Pons (tissue), 1 donor: ENCODE data around the gene NPB.

Experiments
- DNase-seq: peaks from one replicate; pipeline ENCODE4 v3.0.0-alpha.2; 2016; ENCODE audit warnings: low spot score

The NPB gene

DNA sequence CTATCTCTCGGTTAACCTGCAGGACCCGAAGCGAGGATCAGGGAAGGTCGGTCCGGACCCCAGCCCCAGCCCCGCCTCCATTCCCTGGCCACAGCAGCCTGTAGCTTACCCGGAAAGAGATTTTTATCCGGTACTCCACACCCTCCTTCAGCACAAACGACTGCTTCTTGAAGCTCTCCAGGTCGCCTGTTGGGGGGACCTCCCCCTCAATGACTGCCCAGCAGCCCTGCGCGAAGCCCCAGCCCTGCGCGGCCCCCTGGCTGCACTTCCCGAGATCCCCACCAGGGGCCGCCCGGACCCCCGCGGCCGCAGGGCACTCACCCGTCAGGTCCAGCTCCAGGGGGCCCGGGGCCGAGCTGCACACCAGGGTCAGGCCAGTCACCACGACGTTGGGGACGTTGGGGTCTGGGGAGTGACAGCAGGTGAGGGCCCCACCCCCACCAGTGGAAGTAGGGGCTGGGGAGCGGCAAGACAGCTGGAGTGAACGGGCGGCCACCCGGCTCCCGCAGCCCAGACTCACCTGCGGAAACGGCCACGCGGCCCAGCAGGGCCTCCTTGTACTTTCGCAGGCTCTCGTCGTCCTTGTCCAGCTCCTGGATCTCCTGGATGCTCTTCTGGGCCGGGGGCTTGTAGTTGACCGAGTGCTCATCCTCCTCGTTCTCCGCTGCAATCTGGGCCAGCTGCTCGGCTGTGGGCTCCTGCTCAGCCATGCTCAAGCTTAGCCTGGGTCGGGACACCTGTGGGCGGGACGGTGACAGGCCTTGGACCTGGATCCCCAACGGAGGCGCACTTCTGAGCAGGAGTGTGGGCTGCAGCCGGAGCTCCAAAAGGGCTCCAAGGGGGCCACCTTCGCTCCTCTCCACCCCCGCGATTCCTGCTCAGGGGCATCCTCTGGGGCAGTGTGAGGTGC lies 32.6 kb upstream of the NPB start:
- DNase-seq: no peak

DNA sequence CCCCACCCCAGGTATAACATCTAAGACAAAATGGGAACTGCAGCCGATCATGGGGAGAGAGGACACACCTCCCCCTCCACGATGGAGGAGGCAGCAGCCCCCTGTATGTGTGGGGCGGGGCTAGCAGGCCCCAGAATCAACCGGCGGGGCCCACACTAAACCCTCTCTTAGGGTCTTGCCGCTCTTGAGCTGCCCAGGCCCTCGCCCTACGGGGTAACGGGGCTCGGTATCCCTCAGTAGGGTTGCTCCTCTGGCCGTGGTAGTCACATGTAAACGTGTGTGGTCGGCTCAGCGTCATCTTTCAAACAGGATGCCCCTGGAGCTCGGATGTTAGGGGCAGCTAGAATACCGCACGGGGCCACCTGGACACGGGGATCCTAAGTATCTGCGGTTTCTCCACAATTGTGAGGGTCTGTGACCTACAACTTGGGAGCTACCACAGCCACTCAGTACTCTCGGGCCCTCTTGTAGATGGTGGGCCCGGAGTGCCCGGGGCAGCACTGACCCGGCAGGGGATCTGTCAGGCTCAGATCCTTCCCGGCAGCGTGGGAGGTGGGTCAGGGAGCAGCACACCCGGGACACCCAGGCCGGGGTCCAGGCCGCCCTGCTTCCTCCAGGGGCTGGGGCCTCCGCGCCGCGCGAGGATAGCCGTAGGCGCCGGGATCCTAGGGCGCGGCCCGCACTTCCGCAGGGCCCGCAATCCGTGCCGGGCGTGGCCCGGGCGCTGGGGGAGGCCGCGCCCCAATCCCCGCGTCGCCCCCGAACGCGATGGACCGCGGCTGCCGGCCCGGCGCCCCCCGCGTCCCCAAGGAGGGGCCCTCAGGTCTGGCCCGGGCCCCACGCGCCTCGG lies 31.7 kb upstream of the NPB start:
- DNase-seq: no peak

DNA sequence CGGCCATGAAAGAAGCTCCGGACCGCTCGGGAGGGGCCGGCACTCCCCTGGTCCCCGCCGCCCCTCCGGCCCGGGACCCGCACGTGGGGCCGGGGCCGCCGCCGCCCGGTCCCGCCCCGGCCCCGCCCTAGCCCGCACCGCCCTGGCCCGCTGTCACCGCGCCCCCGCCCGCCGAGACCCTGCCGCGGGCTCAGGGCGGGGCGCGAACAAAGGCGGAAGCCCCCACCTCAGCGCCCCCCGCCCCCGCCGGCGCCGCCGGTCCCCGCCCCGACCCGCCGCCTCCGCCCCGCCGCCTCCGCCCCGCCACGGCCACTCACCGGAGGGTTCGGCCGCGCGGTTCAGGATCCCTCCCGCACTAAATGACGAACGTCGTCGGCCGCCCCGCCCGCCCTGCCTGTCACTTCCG lies 31.1 kb upstream of the NPB start, which contains the start of gene ARHGDIA:
Gene ARHGDIA (minus strand): TSS at position 357 of the 406 bp plus-strand sequence. CDS start 1,407 bp downstream, outside the sequence.
- DNase-seq: no peak

DNA sequence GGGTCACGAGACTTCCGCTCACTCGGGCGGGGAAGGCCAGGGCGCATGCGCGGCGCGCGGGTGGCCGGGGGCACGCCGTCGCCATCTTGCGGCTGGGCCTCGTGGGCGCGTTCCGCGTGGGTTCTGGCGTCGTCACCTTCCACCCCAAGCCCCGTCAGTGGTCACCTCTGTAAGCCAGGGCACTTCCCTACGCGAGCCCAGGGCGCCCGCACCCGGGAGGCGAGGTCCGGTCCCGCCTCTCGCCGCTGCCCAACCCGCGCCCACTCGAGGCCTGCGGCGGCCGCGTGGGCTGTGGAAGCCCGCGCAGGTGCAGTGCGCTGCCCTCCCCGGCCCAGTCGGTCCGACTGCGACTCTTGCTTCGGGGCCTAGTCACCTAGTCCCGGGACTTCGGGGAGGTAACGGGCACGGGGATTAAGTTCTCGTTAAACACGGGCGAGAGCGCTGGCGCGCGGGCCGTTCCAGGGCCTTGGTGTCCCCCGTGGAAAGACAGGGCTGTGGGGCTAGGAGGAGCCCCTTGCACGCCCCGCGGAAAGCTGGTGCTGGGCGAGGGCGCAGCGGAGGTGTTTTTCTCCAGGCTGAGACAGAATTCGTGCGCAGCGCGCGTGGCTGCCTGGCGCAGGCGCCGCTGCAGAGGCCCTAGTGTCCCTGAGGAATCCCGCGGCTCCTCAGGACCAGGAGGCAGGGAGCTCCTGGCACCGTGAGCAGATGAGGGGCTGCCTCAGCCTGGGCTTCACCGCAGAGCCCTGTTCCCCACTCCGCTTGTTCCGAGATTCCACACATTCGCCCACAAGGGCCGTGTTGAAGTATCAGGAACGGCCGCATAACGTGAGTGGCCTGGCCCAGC lies 30.4 kb upstream of the NPB start:
- peak; percentile 74 for DNase-seq

GRCh38 chr17:81877569-81877968 lies 24.5 kb upstream of the NPB start:
- DNase-seq: no peak

GRCh38 chr17:81878294-81878693 lies 23.7 kb upstream of the NPB start:
- DNase-seq: no peak

DNA sequence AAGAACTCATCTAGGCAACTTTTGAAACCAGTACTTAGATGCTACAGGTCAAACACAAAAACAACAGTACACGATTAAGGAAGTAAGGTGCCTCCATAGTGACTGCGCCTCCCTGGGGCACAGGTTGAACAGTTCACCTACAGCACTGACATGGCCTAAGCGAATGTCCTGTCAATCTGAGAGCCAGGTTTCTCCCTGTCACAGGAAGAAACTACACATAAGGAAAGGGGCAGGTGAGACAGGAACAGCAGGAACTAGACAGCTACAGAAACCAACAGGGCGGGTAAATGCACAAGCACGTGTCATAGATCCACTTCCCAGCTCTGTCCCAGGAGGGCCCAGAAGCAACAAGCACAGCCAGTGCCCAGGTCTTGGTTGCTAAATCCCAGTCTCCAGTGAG lies 22.9 kb upstream of the NPB start:
- DNase-seq: no peak

DNA sequence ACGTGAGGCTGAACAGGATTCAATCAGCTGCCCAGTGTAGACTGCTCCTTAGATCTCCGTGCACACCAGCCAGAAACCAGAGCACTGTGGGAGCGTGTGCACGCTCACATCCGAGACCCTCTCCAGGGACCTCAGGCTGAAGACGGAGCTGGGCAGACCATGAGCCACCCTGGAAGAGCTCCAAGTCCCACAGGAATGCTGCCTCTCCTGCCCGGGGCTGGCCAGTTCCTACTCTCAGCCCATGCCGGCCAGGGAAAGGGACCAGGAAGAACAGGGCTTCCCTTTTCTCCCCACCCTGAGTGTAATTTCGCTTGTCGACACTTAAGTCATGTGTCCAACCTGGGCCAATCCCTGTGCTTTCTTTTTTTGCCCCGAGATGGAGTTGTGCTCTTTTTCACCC lies 17.5 kb upstream of the NPB start:
- DNase-seq: no peak

DNA sequence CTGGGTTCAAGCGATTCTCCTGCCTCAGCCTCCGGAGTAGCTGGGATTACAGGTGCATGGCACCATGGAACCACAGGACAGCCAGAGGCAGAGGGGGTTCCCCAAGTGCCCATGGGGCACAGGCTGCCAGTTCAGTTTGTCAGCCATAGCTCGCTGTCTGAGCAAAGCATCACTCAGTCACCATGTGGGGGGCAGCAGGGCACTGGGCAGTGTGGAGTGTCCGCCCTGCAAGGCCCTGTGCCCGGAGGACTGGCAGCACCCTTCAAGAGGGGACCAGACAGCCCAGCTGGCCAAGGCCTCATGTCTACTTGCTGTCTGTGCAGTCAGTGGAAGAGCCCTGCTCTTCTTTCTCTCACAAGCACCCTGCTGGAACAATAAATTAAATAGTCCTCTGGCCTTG lies 17.1 kb upstream of the NPB start:
- DNase-seq: no peak

- no peak for DNase-seq
Measured at GRCh38 chr17:81885454-81885853, 16.6 kb upstream of the NPB start.

- no peak for DNase-seq
Measured at GRCh38 chr17:81885869-81886548, 16.0 kb upstream of the NPB start.

GRCh38 chr17:81888105-81888987 lies 13.7 kb upstream of the NPB start:
- no peak for DNase-seq

- DNase-seq: no peak
Measured at GRCh38 chr17:81888988-81889595, 12.9 kb upstream of the NPB start.

DNA sequence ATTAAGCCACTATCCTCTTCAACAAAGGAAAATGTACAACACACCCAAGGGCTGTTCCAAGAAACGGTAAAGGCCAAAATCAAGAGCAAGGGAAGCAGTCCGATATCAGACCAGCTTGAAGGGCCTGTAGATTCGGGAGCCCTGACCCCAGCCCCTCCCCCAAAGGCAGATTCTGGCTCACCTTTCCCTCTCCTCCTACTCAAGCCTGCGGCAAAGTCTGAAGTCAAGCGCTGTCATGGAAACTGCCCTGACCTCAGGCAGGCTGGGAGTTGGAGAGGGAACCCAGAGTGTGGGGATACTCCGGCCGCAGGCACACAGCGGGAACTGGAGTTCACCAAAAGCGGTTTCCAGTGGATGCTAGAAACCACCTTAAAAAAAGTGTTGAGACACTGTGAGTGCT lies 12.4 kb upstream of the NPB start:
- no peak for DNase-seq

GRCh38 chr17:81890447-81891302 lies 11.4 kb upstream of the NPB start:
- no peak for DNase-seq

GRCh38 chr17:81891303-81891552 lies 10.8 kb upstream of the NPB start:
- DNase-seq: no peak

GRCh38 chr17:81895400-81895799 lies 6.6 kb upstream of the NPB start:
- no peak for DNase-seq

GRCh38 chr17:81898029-81898866 lies 3.8 kb upstream of the NPB start:
- no peak for DNase-seq
